Loucy (cell line): Measurements from ENCODE around the gene PNMA8C.

Experiments
- H2AFZ ChIP-seq: fragments of 200-600 bp; sonication (generic); 2 replicates; pipeline ENCODE4 v1.6.0; 2016; ENCODE audit warnings: antibody characterized with exemption, mild to moderate bottlenecking, low read length, moderate library complexity
- H3F3A ChIP-seq: fragments of 200-600 bp; 2 replicates; pipeline ENCODE4 v1.6.0; 2016; ENCODE audit warnings: antibody characterized with exemption, low read depth, mild to moderate bottlenecking
- H3K27me3 ChIP-seq: fragments of 200-600 bp; sonication (generic); 2 replicates; pipeline ENCODE4 v1.6.1; 2014; ENCODE audit warnings: low read length, mild to moderate bottlenecking; ENCODE audit not compliant: insufficient read depth, poor library complexity, severe bottlenecking
- H3K36me3 ChIP-seq: fragments of 200-600 bp; sonication (generic); 2 replicates; pipeline ENCODE4 v1.6.1; 2016; ENCODE audit warnings: low read length; ENCODE audit not compliant: insufficient read depth
- H3K4me1 ChIP-seq: fragments of 200-600 bp; sonication (generic); 2 replicates; pipeline ENCODE4 v1.5.1; 2014; ENCODE audit warnings: low read length, mild to moderate bottlenecking; ENCODE audit not compliant: insufficient read depth, poor library complexity, severe bottlenecking
- H3K4me2 ChIP-seq: fragments of 200-600 bp; sonication (generic); 2 replicates; pipeline ENCODE4 v1.6.0; 2014; ENCODE audit warnings: antibody characterized with exemption, low read length, low read depth, mild to moderate bottlenecking; ENCODE audit not compliant: poor library complexity, severe bottlenecking
- H3K4me3 ChIP-seq: fragments of 200-600 bp; sonication (generic); 2 replicates; pipeline ENCODE4 v1.5.1; 2014; ENCODE audit warnings: low read length, mild to moderate bottlenecking, mixed read lengths; ENCODE audit not compliant: poor library complexity, severe bottlenecking
- H3K79me2 ChIP-seq: fragments of 200-600 bp; sonication (generic); 2 replicates; pipeline ENCODE4 v1.6.1; 2014; ENCODE audit warnings: low read length; ENCODE audit not compliant: insufficient read depth
- H3K9ac ChIP-seq: fragments of 200-600 bp; sonication (generic); 2 replicates; pipeline ENCODE4 v1.6.0; 2014; ENCODE audit warnings: mild to moderate bottlenecking, low read depth, low read length, moderate library complexity; ENCODE audit not compliant: poor library complexity, severe bottlenecking
- H3K9me2 ChIP-seq: fragments of 200-600 bp; sonication (generic); replicated peaks from 2 replicates; pipeline ENCODE4 v1.6.1; 2016; ENCODE audit warnings: low read depth, low read length, mixed read lengths
- H3K9me3 ChIP-seq: fragments of 200-600 bp; sonication (generic); 2 replicates; pipeline ENCODE4 v1.6.1; 2014; ENCODE audit warnings: mild to moderate bottlenecking, antibody characterized with exemption, low read length, low read depth; ENCODE audit not compliant: insufficient read depth
- H4K20me1 ChIP-seq: fragments of 200-600 bp; sonication (generic); 2 replicates; pipeline ENCODE4 v1.6.0; 2014; ENCODE audit warnings: antibody characterized with exemption, low read length, mild to moderate bottlenecking; ENCODE audit not compliant: insufficient read depth, poor library complexity, severe bottlenecking
- EZH2phosphoT487 ChIP-seq: fragments of 200-600 bp; IDR thresholded peaks from 2 replicates; pipeline ENCODE4 v1.6.1; 2018; ENCODE audit warnings: antibody characterized with exemption, mild to moderate bottlenecking, moderate library complexity, borderline replicate concordance
- TF ChIP-seq, protein P1 (sequence below): fragments of 200-600 bp; sonication (generic); conservative IDR thresholded peaks from 2 replicates; pipeline ENCODE4 v1.5.1; 2014; ENCODE audit warnings: mild to moderate bottlenecking, antibody characterized with exemption, low read length

The PNMA8C gene

GRCh38 chr19:46450737-46451136 lies 22.0 kb upstream of the PNMA8C start:
- no peaks in the 10 kb centered on the region for H3K9me3 ChIP-seq
- H4K20me1 ChIP-seq: no peaks in the 10 kb centered on the region
- no peak for TF ChIP-seq EZH2phosphoT487
- TF ChIP-seq, protein P1, sequence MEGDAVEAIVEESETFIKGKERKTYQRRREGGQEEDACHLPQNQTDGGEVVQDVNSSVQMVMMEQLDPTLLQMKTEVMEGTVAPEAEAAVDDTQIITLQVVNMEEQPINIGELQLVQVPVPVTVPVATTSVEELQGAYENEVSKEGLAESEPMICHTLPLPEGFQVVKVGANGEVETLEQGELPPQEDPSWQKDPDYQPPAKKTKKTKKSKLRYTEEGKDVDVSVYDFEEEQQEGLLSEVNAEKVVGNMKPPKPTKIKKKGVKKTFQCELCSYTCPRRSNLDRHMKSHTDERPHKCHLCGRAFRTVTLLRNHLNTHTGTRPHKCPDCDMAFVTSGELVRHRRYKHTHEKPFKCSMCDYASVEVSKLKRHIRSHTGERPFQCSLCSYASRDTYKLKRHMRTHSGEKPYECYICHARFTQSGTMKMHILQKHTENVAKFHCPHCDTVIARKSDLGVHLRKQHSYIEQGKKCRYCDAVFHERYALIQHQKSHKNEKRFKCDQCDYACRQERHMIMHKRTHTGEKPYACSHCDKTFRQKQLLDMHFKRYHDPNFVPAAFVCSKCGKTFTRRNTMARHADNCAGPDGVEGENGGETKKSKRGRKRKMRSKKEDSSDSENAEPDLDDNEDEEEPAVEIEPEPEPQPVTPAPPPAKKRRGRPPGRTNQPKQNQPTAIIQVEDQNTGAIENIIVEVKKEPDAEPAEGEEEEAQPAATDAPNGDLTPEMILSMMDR: no peak
- H3K27me3 ChIP-seq: no peaks in the 10 kb centered on the region
- no peaks in the 10 kb centered on the region for H3K36me3 ChIP-seq
- H3K4me1 ChIP-seq: no peaks in the 10 kb centered on the region
- H3K9me2 ChIP-seq: no peaks in the 10 kb centered on the region
- H3K4me3 ChIP-seq: no peak overlapping the region
- H3K4me2 ChIP-seq: no peak overlapping the region
- H3F3A ChIP-seq: no peaks in the 10 kb centered on the region
- H3K9ac ChIP-seq: no peak overlapping the region
- no peak overlapping the region for H2AFZ ChIP-seq
- H3K79me2 ChIP-seq: no peaks in the 10 kb centered on the region

GRCh38 chr19:46449228-46449627 lies 20.5 kb upstream of the PNMA8C start:
- no peaks in the 10 kb centered on the region for H3K27me3 ChIP-seq
- H3K9me2 ChIP-seq: no peaks in the 10 kb centered on the region
- no peaks in the 10 kb centered on the region for H3F3A ChIP-seq
- no peak overlapping the region for H3K9ac ChIP-seq
- H4K20me1 ChIP-seq: no peaks in the 10 kb centered on the region
- H3K36me3 ChIP-seq: no peaks in the 10 kb centered on the region
- no peak overlapping the region for H3K4me2 ChIP-seq
- TF ChIP-seq, protein P1: no peak
- TF ChIP-seq EZH2phosphoT487: no peak
- no peaks in the 10 kb centered on the region for H3K79me2 ChIP-seq
- H3K4me3 ChIP-seq: no peak overlapping the region
- H2AFZ ChIP-seq: no peak overlapping the region
- no peaks in the 10 kb centered on the region for H3K4me1 ChIP-seq
- H3K9me3 ChIP-seq: no peaks in the 10 kb centered on the region

- no peak overlapping the region for H3K4me2 ChIP-seq
- TF ChIP-seq, protein P1: no peak
- TF ChIP-seq EZH2phosphoT487: no peak
Observed at GRCh38 chr19:46448601-46449000, 19.9 kb upstream of the PNMA8C start.

More at GRCh38 chr19:46448601-46449000, 19.9 kb upstream of the PNMA8C start:
- no peak overlapping the region for H3K9ac ChIP-seq
- H3K9me2 ChIP-seq: no peaks in the 10 kb centered on the region
- no peaks in the 10 kb centered on the region for H3K36me3 ChIP-seq
- no peak overlapping the region for H2AFZ ChIP-seq
- no peaks in the 10 kb centered on the region for H3F3A ChIP-seq
- no peaks in the 10 kb centered on the region for H4K20me1 ChIP-seq
- no peaks in the 10 kb centered on the region for H3K27me3 ChIP-seq
- no peaks in the 10 kb centered on the region for H3K79me2 ChIP-seq
- H3K4me3 ChIP-seq: no peak overlapping the region
- H3K9me3 ChIP-seq: no peaks in the 10 kb centered on the region
- no peaks in the 10 kb centered on the region for H3K4me1 ChIP-seq
